Hepatocyte (in vitro differentiated cells): ENCODE data around the gene ADORA2A.
A peak's percentile ranks its signal among the peaks of the same experiment; 100 is the strongest.

Source experiments
- CTCF ChIP-seq: fragments of 200-600 bp; sonication (generic); IDR thresholded peaks from 2 replicates; pipeline ENCODE4 v1.5.1; 2016; ENCODE audit warnings: antibody characterized with exemption, mild to moderate bottlenecking; ENCODE audit not compliant: poor library complexity
- EZH2 ChIP-seq: fragments of 200-600 bp; sonication (generic); IDR thresholded peaks from 2 replicates; pipeline ENCODE4 v1.6.1; 2016; ENCODE audit warnings: antibody characterized with exemption, mild to moderate bottlenecking, borderline replicate concordance

GRCh38 chr22:24424001-24424900 is 3.1 kb upstream of the ADORA2A start:
- no peak for TF ChIP-seq CTCF
- peak; percentile 76 for TF ChIP-seq EZH2
